Suppressor macrophage treated with lipopolysaccharide for 4 hours (primary cell): ENCODE measurements around the gene PSMF1.

Experiments used
- DNase-seq: peaks from one replicate; pipeline ENCODE4 v3.0.0-alpha.2; 2020

The PSMF1 gene

GRCh38 chr20:1165521-1165920 lies 47.1 kb downstream of the PSMF1 start:
- no peak for DNase-seq

- no peak for DNase-seq
Observed at GRCh38 chr20:1165941-1166340, 47.5 kb downstream of the PSMF1 start.

GRCh38 chr20:1166948-1167720 lies 48.7 kb downstream of the PSMF1 start:
- DNase-seq, result no peak

- DNase-seq, result no peak
Observed at GRCh38 chr20:1169224-1169623, 50.8 kb downstream of the PSMF1 start.

DNA sequence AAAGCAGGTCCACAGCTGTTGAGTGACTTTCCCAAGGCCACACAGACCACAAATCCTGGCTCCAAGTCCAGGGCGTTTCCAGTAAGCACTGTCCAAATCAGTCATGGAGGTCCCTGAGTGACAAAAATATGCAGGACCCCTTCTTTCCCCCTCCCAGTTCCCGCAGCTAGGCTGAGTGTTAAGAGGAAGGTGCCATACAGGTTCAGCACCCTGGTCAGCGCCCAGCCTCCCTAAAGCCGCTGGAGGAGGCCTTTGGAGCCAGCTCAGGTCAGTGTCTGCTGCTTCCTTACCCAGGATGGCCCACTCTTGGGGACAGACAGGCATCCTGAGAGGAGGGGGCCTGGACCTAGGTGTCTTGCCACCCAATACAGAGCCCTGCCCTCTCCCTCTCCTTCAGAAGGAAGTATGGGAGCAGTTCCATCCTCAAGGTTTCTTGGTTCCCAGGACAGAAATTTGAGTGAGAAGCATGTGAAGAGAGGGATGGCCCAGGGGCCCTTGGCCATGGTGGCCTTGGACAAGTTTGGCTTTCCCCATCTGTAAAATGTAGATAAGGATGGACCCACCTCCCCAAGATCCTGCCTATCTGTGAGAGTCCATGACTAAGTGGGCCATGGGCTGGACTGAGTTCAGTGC lies 53.2 kb downstream of the PSMF1 start:
- DNase-seq, result peak; percentile 9

DNA sequence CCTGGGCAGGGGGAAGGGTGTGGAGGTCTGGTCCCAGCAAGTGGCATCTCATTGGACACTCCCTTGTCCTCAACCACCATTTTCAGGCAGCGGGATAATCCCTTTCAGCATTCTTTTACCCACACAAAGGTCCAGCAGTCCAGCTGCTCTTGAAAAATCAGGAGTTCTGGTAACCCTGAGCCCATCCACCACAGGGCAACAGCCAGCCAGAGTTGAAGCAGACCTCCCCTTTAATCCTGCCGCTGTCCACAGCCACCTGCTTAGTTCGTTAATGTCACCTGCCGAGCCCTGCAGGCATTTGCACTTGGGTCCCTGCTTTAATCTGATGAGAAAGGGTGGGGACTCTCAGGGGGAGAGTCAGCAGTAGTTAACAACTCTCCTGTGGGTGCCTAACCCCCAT lies 55.3 kb downstream of the PSMF1 start:
- DNase-seq, result no peak

GRCh38 chr20:1174787-1175186 lies 56.4 kb downstream of the PSMF1 start:
- DNase-seq, result no peak

DNA sequence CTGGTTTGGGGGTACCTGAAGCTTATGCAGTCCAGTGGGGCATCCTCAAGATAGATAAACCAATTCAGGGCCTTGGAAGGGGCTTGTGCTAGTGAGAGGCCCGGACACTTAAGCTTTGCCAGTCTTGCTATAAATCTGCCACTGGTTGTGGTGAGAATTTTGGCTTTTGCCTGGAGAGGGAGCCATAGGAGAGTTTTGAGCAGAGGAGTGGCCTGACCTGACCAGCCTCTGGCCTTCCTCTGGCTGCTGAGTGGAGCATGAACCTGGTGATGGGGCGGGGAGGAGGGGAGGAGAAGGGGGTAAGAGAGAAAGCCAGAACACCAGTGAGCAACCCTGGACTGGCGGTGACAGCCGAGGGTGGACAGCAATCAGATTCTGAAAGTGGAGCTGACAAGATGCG lies 59.3 kb downstream of the PSMF1 start:
- DNase-seq, result peak; percentile 16

DNA sequence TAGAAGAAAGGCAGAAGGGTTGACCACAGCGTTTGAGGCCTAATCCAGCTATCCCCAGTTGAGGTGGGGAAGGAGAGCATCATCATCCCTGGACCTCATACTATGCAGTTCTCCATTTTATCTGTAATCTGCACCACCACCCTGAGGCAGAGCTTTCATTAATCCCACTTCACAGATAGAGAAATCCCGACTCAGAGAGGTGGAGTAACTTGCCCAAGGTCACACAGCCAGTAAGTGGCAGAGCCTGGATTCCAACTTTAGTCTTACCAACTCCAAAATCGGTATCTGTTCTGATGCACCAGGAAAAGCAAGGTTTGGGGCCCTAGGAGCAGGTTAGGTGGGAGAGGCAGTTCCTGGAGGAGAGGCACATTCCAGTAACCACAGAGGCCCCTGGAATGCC lies 59.7 kb downstream of the PSMF1 start:
- DNase-seq, result no peak

DNA sequence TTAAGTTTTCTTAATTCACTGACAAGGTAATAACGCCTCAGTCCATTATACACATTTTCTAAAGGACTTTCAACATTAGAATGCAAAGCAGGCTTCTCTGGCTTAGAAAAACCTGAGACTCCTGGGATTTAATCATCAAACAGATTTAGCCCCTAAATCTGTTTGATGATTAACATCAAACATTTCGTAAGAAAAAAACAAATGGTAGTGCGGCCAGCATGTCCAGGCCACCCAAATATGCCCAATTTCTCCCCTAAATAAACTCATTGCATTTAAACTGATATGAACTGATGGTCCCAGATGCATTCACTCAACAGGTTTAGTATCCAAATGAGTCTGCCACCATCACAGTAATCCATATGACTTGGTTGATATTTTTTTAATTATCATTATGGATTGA lies 60.2 kb downstream of the PSMF1 start:
- no peak for DNase-seq

- DNase-seq, result no peak
Observed at GRCh38 chr20:1180949-1181348, 62.5 kb downstream of the PSMF1 start.

DNA sequence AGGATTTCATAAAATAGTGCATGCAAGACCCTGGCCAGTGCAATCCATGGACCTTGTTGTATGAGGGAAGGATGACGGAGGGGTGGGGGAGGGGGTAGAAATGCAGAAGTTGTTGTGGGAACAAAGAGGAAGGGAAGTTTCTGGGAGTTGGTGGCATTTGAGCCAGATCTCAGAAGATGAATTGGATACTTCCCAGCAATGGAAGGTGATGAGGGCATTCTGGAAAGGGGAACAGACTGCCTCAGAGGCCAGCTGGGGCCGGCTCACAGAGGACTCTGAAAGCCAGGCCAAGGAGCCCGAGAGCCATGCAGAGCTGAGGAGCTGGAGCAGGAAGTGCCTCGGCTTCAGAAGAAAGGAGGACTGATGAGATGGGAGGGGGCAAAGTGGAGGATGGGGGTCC lies 63.7 kb downstream of the PSMF1 start:
- DNase-seq, result peak; percentile 81

DNA sequence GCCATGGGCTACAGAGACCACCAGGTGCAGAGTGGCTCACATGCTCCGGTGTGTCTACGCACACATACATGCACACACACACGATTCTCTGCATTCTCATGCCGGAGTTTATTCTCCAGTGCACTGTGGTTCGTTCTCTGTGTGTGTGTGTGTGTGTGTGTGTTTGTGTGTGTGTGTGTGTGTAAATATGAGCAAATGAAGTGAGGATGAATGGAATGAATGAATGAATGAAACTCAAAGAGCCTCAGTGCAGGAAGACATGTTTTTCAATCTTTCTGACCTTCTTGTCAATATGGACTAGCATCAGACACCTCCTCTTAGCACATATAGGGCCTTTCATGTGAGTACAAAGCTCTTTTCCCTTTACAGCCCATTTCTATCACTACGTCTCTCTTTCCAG lies 64.8 kb downstream of the PSMF1 start:
- DNase-seq, result no peak

DNA sequence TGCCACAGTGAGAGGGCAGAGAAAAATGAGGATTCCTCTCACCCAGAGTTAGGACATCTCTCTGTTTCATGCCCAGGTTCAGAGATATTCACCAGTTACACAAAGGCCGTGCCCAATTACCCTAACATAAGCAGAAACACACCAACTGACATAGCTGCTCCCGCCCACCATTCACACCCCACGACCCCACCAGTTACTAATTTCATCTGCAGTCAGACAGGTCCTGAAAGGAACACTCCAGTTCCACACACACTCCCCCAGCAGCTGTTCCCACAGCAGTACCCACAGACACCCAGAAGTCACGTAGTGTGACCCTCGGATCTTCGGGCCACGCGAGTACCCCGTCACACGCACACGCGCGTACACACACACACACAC lies 65.8 kb downstream of the PSMF1 start:
- DNase-seq, result no peak

- peak; percentile 16 for DNase-seq
Observed at GRCh38 chr20:1184638-1185315, 66.4 kb downstream of the PSMF1 start, which contains the start of gene TMEM74B. Gene TMEM74B, minus strand, starts transcription at chr20:1184981. Its CDS starts 1,180 bp downstream, at chr20:1183801.

DNA sequence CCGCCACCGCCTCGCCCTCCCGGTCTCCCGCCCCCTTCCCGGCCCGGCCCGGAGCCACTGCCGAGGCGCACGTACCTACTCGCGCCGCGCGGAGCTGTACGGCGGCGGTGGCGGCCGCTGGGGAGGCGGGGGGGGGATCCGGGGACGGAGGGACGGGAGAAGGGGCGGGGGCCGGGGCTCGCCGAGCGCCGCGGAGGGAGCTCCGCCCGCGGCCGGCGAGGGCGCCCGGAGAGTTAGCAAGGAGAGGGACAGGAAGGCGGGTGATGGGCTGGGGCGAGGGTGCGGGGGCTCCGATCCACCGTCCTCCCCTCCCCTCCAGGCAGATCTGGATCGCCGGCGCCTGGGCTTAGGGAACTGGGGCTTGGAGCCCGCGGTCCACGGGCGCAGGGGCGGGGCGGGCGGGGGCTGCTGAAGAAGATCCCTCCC lies 66.9 kb downstream of the PSMF1 start:
- peak; percentile 13 for DNase-seq

DNA sequence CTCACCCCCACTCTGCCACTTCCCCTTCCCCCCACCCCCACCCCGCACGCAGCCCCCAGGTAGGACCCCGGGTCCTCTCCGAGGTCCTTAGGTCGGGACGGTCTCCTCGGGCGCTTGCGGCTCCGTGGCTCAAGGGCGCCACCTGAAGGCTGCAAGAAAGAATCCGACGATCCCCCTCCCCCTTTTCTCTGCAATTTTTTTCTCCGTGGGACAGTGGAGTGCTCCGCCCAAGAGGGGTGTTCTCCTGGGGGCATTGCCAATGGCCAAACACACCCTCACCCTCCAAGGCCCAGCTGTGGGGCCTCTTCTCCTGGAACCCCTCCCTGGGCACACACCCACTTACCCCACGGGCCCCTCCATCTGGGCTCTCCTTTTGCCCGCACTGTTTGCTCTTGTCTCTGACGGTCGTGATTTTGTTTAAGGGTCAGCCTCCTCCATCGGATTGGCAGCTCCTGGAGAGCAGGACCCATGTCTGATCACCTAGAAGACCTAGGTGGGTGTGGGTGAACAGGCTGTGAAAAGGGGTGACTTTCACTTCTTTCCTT lies 67.5 kb downstream of the PSMF1 start:
- DNase-seq, result peak; percentile 72

- no peak for DNase-seq
Observed at GRCh38 chr20:1186367-1186991, 68.1 kb downstream of the PSMF1 start.

DNA sequence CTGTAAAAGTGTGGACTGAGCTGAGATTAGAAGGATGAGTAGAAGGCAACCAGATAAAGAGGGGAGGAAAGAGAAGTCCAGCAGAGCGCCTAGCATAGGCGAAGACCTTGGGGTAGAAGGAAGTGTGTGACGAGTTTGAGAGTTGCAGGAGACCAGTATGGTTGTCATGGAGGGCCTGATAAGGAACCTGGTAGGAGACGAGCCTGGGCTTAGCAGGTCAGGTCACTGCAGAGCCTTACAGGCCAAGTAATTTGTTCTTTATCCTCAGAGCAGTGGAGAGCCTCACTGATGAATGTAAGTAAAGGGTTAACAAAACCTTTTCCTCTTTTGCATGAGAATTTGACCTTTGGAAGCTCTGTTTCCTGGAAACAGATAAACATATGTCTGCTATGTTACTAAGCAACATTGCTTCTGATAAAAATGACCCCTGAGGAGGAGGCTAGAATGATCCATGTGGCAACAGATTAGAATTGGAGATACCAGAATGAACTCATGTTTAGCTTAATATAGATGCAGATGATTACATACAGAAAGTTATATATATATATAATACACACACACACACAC lies 69.3 kb downstream of the PSMF1 start:
- peak; percentile 11 for DNase-seq

DNA sequence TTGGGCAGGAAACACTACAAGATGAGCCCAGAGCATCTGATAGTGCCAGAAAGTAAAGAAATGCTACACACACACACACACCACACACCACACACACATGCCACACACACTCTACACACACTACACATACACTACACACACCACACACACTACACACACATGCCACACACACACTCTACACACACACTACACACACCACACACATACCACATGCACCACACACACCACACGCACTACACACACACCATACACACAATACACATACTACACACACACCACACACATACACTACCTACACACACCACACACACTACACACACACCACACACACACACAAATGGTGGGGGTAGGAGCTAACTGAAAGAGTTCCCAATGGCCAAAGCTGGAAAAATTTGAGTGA lies 69.9 kb downstream of the PSMF1 start:
- DNase-seq, result no peak

DNA sequence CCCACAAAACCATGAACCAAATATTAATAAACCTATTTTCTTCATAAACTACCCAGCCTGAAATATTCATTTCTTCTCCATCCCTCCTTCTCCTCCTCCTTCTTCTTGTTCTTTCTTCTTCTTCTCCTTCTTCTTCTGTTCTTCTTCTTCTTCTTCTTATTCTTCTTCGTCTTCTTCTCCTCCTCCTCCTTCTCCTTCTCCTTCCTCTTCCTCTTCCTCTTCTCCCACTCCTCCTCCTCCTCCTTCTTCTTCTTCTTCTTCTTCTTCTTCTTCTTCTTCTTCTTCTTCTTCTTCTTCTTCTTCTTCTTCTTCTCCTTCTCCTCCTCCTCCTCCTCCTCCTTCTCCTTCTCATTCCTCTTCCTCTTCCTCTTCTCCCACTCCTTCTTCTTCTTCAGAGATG lies 71.4 kb downstream of the PSMF1 start:
- DNase-seq, result no peak

GRCh38 chr20:1190847-1191246 lies 72.4 kb downstream of the PSMF1 start:
- DNase-seq, result no peak

DNA sequence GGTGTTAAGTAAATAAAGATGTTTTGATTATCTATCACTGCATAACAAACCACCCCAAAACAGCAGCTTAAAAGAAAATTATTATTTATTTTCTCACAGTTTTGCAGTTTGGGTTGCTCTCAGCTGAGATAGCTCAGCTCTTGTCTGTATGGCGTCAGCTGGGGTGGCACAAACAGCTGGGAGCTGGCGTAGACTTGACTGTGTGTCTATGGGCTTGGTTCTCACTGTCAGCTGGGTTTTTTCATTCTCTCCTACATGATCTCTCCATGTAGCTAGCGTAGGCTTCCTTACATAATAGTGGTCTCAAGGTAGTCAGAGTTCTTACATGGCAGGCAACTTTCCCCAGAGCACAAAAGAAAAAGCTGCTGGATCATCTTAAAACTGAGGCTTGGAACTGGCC lies 72.9 kb downstream of the PSMF1 start:
- no peak for DNase-seq
